Stimulated activated CD4-positive, alpha-beta T cell treated with anti-CD3 and anti-CD28 coated beads, Interleukin-1b, Interleukin-23, amount 100 ng/mL, for 1 hour (primary cell): ENCODE data around the gene MTPN.

ENCODE experiments used
- DNase-seq, 2 donors: peaks; one replicate each; pipeline ENCODE4 v3.0.0-alpha.2; 2020; ENCODE audit warnings: low read depth in 2 of 2

Gene MTPN

GRCh38 chr7:135956393-135956792, 20.8 kb downstream of the MTPN start:
- DNase-seq = no peak

- DNase-seq = no peak
Observed at GRCh38 chr7:135950972-135951371, 26.2 kb downstream of the MTPN start.

- DNase-seq = no peak
Observed at GRCh38 chr7:135950429-135950828, 26.7 kb downstream of the MTPN start.

GRCh38 chr7:135946289-135947055, 30.7 kb downstream of the MTPN start:
- DNase-seq = no peak

- no peak for DNase-seq
Observed at GRCh38 chr7:135944753-135945152, 32.4 kb downstream of the MTPN start.

GRCh38 chr7:135943134-135943879, 33.9 kb downstream of the MTPN start:
- DNase-seq = no peak

- DNase-seq = no peak
Observed at GRCh38 chr7:135942614-135943013, 34.5 kb downstream of the MTPN start.

- DNase-seq = no peak
Observed at GRCh38 chr7:135940077-135941075, 36.8 kb downstream of the MTPN start.

- DNase-seq = no peak
Observed at GRCh38 chr7:135939261-135939812, 37.8 kb downstream of the MTPN start.

GRCh38 chr7:135938563-135938962, 38.6 kb downstream of the MTPN start:
- no peak for DNase-seq

GRCh38 chr7:135938086-135938485, 39.1 kb downstream of the MTPN start:
- DNase-seq = no peak

- DNase-seq = no peak
Observed at GRCh38 chr7:135936497-135937217, 40.5 kb downstream of the MTPN start.

- no peak for DNase-seq
Observed at GRCh38 chr7:135934651-135935050, 42.5 kb downstream of the MTPN start.

- no peak for DNase-seq
Observed at GRCh38 chr7:135933509-135934188, 43.5 kb downstream of the MTPN start.

- DNase-seq = no peak
Observed at GRCh38 chr7:135932131-135932530, 45.0 kb downstream of the MTPN start.

- DNase-seq = no peak
Observed at GRCh38 chr7:135930565-135931461, 46.3 kb downstream of the MTPN start.

- DNase-seq = no peak
Observed at GRCh38 chr7:135929722-135930141, 47.4 kb downstream of the MTPN start.

GRCh38 chr7:135929249-135929648, 47.9 kb downstream of the MTPN start:
- no peak for DNase-seq

GRCh38 chr7:135928136-135928535, 49.0 kb downstream of the MTPN start:
- DNase-seq = no peak
